ENCODE measurements around the gene RASGRP4.

Gene RASGRP4

DNA sequence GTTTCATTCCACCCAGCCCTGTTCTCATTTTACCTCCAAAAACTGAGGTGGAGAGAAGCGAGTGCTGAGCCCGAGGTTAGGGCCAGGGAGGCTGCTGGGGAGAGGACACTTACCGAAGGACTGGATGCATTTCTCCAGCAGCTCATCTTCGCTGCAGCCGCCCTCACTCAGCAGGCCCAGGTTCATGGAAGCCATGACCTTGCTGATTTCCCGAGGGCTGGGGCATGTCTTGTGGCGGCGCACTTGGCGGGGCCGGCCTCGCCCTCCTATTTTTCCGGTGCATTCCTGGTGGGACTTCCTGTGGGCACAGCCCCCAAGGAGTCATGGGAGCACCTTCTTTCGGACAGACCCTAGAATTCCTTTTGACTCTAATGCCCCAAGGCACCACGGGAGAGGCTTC is 4.2 kb downstream of the RASGRP4 start:
- H3K4me1 ChIP-seq (ENCODE audit: insufficient read depth, low read length, severe bottlenecking): peaks cover 21% of the 10 kb centered on the region
- no peaks in the 10 kb centered on the region for H3F3A ChIP-seq (ENCODE audit: insufficient read depth, low read length)
- H3K9me3 ChIP-seq (ENCODE audit: low read length): no peaks in the 10 kb centered on the region
- H3K36me3 ChIP-seq (ENCODE audit: insufficient read depth, low read length): no peaks in the 10 kb centered on the region
- no peak overlapping the region for H2AFZ ChIP-seq (ENCODE audit: low read length)
- TF ChIP-seq EZH2 (IDR thresholded peaks at IDR 0.05; ENCODE audit: borderline replicate concordance, low read length): no peak
- TF ChIP-seq, protein P1, sequence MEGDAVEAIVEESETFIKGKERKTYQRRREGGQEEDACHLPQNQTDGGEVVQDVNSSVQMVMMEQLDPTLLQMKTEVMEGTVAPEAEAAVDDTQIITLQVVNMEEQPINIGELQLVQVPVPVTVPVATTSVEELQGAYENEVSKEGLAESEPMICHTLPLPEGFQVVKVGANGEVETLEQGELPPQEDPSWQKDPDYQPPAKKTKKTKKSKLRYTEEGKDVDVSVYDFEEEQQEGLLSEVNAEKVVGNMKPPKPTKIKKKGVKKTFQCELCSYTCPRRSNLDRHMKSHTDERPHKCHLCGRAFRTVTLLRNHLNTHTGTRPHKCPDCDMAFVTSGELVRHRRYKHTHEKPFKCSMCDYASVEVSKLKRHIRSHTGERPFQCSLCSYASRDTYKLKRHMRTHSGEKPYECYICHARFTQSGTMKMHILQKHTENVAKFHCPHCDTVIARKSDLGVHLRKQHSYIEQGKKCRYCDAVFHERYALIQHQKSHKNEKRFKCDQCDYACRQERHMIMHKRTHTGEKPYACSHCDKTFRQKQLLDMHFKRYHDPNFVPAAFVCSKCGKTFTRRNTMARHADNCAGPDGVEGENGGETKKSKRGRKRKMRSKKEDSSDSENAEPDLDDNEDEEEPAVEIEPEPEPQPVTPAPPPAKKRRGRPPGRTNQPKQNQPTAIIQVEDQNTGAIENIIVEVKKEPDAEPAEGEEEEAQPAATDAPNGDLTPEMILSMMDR (IDR thresholded peaks at IDR 0.05; ENCODE audit: low read length): no peak
- no peak overlapping the region for H3K27ac ChIP-seq (ENCODE audit: low read depth, low read length, poor library complexity, severe bottlenecking)
- no peak overlapping the region for H3K4me3 ChIP-seq (ENCODE audit: low read depth, low read length, poor library complexity, severe bottlenecking)
- H3K9ac ChIP-seq (ENCODE audit: low read length): no peak overlapping the region
- no peaks in the 10 kb centered on the region for H4K20me1 ChIP-seq (ENCODE audit: insufficient read depth, low read length)
- no peaks in the 10 kb centered on the region for H3K27me3 ChIP-seq (ENCODE audit: insufficient read depth, low read length)
- H3K9me2 ChIP-seq (ENCODE audit: low read depth, low read length): no peaks in the 10 kb centered on the region
- no peaks in the 10 kb centered on the region for H3K79me2 ChIP-seq (ENCODE audit: insufficient read depth, low read length)
- no peak overlapping the region for H3K4me2 ChIP-seq (ENCODE audit: low read length)

GRCh38 chr19:38420935-38421334 is 5.1 kb downstream of the RASGRP4 start:
- Histone ChIP-seq H3K27ac (ENCODE audit: low read depth, low read length, poor library complexity, severe bottlenecking) (no peak overlapping the region), H3K27me3 (ENCODE audit: insufficient read depth, low read length) (no peaks in the 10 kb centered on the region), H3K4me1 (ENCODE audit: insufficient read depth, low read length, severe bottlenecking) (peaks cover 14% of the 10 kb centered on the region), H3K4me2 (ENCODE audit: low read length) (no peak overlapping the region), H3K36me3 (ENCODE audit: insufficient read depth, low read length) (no peaks in the 10 kb centered on the region), H2AFZ (ENCODE audit: low read length) (no peak overlapping the region), H4K20me1 (ENCODE audit: insufficient read depth, low read length) (no peaks in the 10 kb centered on the region), H3K79me2 (ENCODE audit: insufficient read depth, low read length) (no peaks in the 10 kb centered on the region), H3K9me2 (ENCODE audit: low read depth, low read length) (no peaks in the 10 kb centered on the region), H3F3A (ENCODE audit: insufficient read depth, low read length) (no peaks in the 10 kb centered on the region), H3K4me3 (ENCODE audit: low read depth, low read length, poor library complexity, severe bottlenecking) (no peak overlapping the region), H3K9me3 (ENCODE audit: low read length) (no peaks in the 10 kb centered on the region), H3K9ac (ENCODE audit: low read length) (no peak overlapping the region)
- TF ChIP-seq EZH2 (IDR thresholded peaks at IDR 0.05; ENCODE audit: borderline replicate concordance, low read length): no peak
- TF ChIP-seq, protein P1 (IDR thresholded peaks at IDR 0.05; ENCODE audit: low read length): no peak

GRCh38 chr19:38417544-38418506 is 8.2 kb downstream of the RASGRP4 start:
- Histone ChIP-seq H2AFZ (ENCODE audit: low read length) (no peak overlapping the region), H3K79me2 (ENCODE audit: insufficient read depth, low read length) (no peaks in the 10 kb centered on the region), H3K9me2 (ENCODE audit: low read depth, low read length) (no peaks in the 10 kb centered on the region), H3K9ac (ENCODE audit: low read length) (no peak overlapping the region; the same call in 1 of the 2 replicates), H3K36me3 (ENCODE audit: insufficient read depth, low read length) (no peaks in the 10 kb centered on the region), H4K20me1 (ENCODE audit: insufficient read depth, low read length) (no peaks in the 10 kb centered on the region), H3K9me3 (ENCODE audit: low read length) (no peaks in the 10 kb centered on the region), H3F3A (ENCODE audit: insufficient read depth, low read length) (no peaks in the 10 kb centered on the region), H3K27ac (ENCODE audit: low read depth, low read length, poor library complexity, severe bottlenecking) (no peak overlapping the region), H3K27me3 (ENCODE audit: insufficient read depth, low read length) (no peaks in the 10 kb centered on the region; the same call in 1 of the 2 replicates), H3K4me3 (ENCODE audit: low read depth, low read length, poor library complexity, severe bottlenecking) (peak overlapping the region; percentile 54), H3K4me2 (ENCODE audit: low read length) (peak overlapping the region; percentile 62), H3K4me1 (ENCODE audit: insufficient read depth, low read length, severe bottlenecking) (peaks cover 14% of the 10 kb centered on the region)
- no peak for TF ChIP-seq EZH2 (IDR thresholded peaks at IDR 0.05; ENCODE audit: borderline replicate concordance, low read length)
